Heart left ventricle (tissue), 16 donors: ENCODE measurements around the gene SEC11C. TPM values are rescaled to one million over a fixed set of nuclear protein-coding genes. Genes with fewer than 3 reads are reported as not detected.
A peak's percentile ranks its signal among the peaks of the same experiment; 100 is the strongest.

Experiments used
- ATAC-seq, 4 donors: fragments of 200-7000 bp; cut with Tn5 transposase; one replicate each; pipeline ENCODE4 v1.9.1; 2020 to 2022; ENCODE audit warnings: moderate library complexity in 4 of 4, mild to moderate bottlenecking in 3 of 4, moderate number of reproducible peaks in 1 of 4
- DNase-seq, 5 donors: peaks; one replicate each; pipeline ENCODE4 v3.0.0-alpha.2; 2020
- H3K27ac ChIP-seq, 12 donors: fragments of 200-600 bp; sonication (generic) in 4 of 12; one replicate each; pipeline versions ENCODE4 v1.5.0 to v1.8.0; 2016 to 2022; ENCODE audit warnings: mild to moderate bottlenecking in 2 of 12
- H3K27me3 ChIP-seq, 9 donors: fragments of 200-600 bp; sonication (generic) in 2 of 9; one replicate each; pipeline versions ENCODE4 v1.5.1 to v1.8.0; 2016 to 2022; ENCODE audit warnings: mild to moderate bottlenecking in 3 of 9
- H3K36me3 ChIP-seq, 9 donors: fragments of 200-600 bp; sonication (generic) in 2 of 9; one replicate each; pipeline versions ENCODE4 v1.5.0 to v1.8.0; 2018 to 2022; ENCODE audit warnings: mild to moderate bottlenecking in 2 of 9
- H3K4me1 ChIP-seq, 12 donors: fragments of 200-600 bp; sonication (generic) in 4 of 12; one replicate each; pipeline versions ENCODE4 v1.5.0 to v1.8.0; 2016 to 2022; ENCODE audit warnings: mild to moderate bottlenecking in 3 of 12
- H3K4me3 ChIP-seq, 12 donors: fragments of 200-600 bp; sonication (generic) in 4 of 12; one replicate each; pipeline versions ENCODE4 v1.5.0 to v1.8.0; 2017 to 2022; ENCODE audit warnings: mild to moderate bottlenecking in 9 of 12, moderate library complexity in 4 of 12
- H3K9me3 ChIP-seq, 12 donors: fragments of 200-600 bp; sonication (generic) in 4 of 12; one replicate each; pipeline versions ENCODE4 v1.5.0 to v1.8.0; 2016 to 2022; ENCODE audit warnings: mild to moderate bottlenecking in 1 of 12
- POLR2A ChIP-seq, 2 donors: fragments of 450-650 bp; IDR thresholded peaks; one replicate each; pipeline ENCODE4 v1.6.1; 2017; ENCODE audit warnings: antibody characterized with exemption in 2 of 2, mild to moderate bottlenecking in 2 of 2, moderate library complexity in 2 of 2
- WGBS, 4 donors: extraction: QIAGEN DNeasy Blood & Tissue Kit in 2 of 4; methylation state at CpG; one replicate each; pipeline versions ENCODE4 v1.1.5 to v1.1.7; 2013 to 2018; 5-methylcytosine and 5-hydroxymethylcytosine counted together
- intact Hi-C, 10 donors: fragments of 100-400 bp; cut with DNase I; formaldehyde crosslinking; loops; one replicate each; pipeline versions ENCODE4 v1.11.1 to v1.14.2; 2022
- polyA plus RNA-seq, 2 donors: library from polyadenylated mRNA; stranded (reverse); fragments of 200-250 nt; gene quantifications; one replicate each; pipeline ENCODE4 v1.2.3, GENCODE V29; 2013
- total RNA-seq, 9 donors: library from RNA; depleted of rRNA in 2 of 9; stranded (reverse); fragments of >200 nt in 2 of 9; fragmentation: NEBNext Ultra II Directional in 3 of 9; extraction: Animal tissue kit (Norgen Biotek cat#: 25700) in 3 of 9; gene quantifications; one replicate each; pipeline versions ENCODE4 v1.1.0 to v1.2.4, GENCODE V29; 2016 to 2023
- TF ChIP-seq, protein P1 (sequence below), 12 donors: fragments of 200-600 bp; sonication (generic) in 4 of 12; IDR thresholded peaks; one replicate each; pipeline versions ENCODE4 v1.5.0 to v1.8.0; 2018 to 2022; ENCODE audit warnings: antibody characterized with exemption in 12 of 12, mild to moderate bottlenecking in 5 of 12
- donor health status: ischemic (EF 13 %, LVEDD 7.1; RV severe dilation, severe dysfunction).
- donor health status: healthy with polysubstance abuse.
- donor health status: DM: no; HTN: yes; CAD: no.
- donor health status: DM: no; HTN: no; CAD: no.
- donor health status: ischemic (EF 25% LVEDD 6.9; RV normal size, moderate dysfunction).
- donor health status: ischemic (EF 25% LVEDD 5.7; RV mildly dilated, moderate dysfunction).
- donor health status: healthy.
- donor health status: DM: yes; HTN: yes; CAD: no.
- donor health status: ischemic (EF 35%, LVEDD 5.7; RV mildly dilated, moderate dysfunction).
- donor health status: nonischemic (EF 11% LVEDD 7.7; RV severe dilation, severe dysfunction).
- donor health status: DM: yes; HTN: yes; CAD: no.
- donor health status: PGD.
- donor health status: ischemic (EF 29% LVEDD 5.4; RV normal size, mild dysfunction).
- donor health status: nonischemic (EF 23%, LVEDD 6.1; RV moderate dilation, normal function).

SEC11C gene
- total and polyA plus RNA-seq, 11 donors: 10.2 to 73.9 (median 18.1) TPM

DNA sequence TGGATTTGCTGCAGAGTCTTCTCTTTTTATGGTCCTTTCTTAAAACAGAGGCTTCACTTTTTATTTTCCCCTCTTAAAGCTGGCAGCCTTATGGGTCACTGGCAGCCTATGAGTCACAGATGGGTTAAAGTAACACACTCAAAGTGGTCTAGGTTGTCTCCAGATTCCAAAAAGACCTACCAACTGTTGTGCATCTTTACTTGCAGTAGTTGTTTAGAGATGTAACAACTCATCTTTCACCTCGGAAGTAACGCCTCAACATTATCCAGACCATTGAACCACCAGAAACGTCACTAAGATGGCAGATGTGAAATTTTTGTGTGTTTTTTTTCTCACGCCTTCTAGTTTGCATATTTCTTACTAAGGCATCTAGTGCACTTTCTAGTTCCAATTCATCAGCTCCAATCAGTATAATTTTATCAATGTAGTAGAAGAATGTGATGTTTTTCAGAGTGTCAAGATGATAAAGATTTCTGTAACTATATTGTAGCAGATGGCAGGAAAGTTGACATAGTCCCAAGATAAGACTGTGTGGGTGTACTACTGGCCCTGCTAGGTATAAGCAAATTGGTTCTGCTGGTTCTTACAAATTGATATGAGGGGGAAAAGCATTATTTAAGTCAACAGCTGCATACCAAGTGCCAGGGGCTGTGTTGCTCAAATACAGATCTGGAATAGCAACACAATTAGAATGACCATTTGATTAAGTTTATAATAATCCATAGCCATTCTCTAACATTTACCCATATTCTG, 9.6 kb upstream of the SEC11C start:
- WGBS, 4 donors: 65 to 76% (median 69%) methylated on average over 4 of the region's 4 CpGs
- Histone ChIP-seq H3K36me3 (no peaks in the 10 kb centered on the region), H3K9me3 (no peaks in the 10 kb centered on the region), H3K27me3 (peaks cover 0 to 71% (median 11%) of the 10 kb centered on the region in 9 donors), H3K4me3 (no peak overlapping the region), H3K27ac (no peak overlapping the region), H3K4me1 (no peaks in the 10 kb centered on the region)
- ATAC-seq (no peak), DNase-seq (no peak)
- TF ChIP-seq, protein P1, sequence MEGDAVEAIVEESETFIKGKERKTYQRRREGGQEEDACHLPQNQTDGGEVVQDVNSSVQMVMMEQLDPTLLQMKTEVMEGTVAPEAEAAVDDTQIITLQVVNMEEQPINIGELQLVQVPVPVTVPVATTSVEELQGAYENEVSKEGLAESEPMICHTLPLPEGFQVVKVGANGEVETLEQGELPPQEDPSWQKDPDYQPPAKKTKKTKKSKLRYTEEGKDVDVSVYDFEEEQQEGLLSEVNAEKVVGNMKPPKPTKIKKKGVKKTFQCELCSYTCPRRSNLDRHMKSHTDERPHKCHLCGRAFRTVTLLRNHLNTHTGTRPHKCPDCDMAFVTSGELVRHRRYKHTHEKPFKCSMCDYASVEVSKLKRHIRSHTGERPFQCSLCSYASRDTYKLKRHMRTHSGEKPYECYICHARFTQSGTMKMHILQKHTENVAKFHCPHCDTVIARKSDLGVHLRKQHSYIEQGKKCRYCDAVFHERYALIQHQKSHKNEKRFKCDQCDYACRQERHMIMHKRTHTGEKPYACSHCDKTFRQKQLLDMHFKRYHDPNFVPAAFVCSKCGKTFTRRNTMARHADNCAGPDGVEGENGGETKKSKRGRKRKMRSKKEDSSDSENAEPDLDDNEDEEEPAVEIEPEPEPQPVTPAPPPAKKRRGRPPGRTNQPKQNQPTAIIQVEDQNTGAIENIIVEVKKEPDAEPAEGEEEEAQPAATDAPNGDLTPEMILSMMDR (IDR thresholded peaks at IDR 0.05): no peak
- no peak for TF ChIP-seq POLR2A (IDR thresholded peaks at IDR 0.05)
- intact Hi-C loops: no loop called here

DNA sequence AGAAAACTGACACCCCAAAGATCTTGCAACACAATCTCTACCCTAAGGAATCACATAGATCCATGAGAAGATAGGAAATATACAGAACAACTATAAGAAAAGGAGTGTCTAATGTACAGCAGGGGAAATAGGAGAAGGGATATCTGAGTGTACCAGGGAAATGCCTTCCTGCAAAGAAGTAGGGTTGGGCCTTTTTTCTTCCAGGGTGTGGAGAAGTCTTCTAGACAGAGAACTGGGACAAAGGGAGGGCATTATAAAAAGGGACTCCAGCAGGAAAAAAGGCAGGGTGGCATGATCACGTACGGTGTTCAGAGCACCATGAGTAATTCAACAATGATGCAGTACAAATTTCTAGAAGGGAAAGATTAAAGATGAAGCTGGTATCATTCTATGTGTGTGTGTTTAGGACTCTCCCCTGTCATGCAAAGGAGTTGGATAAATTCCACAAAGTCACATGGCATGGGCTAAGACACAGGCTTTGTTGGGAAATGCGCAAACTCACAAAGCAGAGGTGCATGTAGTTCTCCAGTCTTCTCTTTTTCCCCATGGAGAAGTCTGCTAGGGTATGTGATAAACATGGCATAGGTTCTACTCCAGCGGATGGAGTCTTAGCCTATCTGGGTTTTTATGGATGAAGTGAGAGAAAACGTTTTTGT, 6.7 kb upstream of the SEC11C start:
- Histone ChIP-seq H3K9me3 (no peaks in the 10 kb centered on the region), H3K27ac (no peak overlapping the region), H3K27me3 (peaks cover 0 to 74% (median 11%) of the 10 kb centered on the region in 9 donors), H3K4me3 (no peak overlapping the region), H3K36me3 (no peaks in the 10 kb centered on the region), H3K4me1 (no peaks in the 10 kb centered on the region)
- TF ChIP-seq, protein P1 (IDR thresholded peaks at IDR 0.05): no peak
- no peak for TF ChIP-seq POLR2A (IDR thresholded peaks at IDR 0.05)
- no peak for DNase-seq
- ATAC-seq: no peak
- intact Hi-C loops: no loop called here
- 68 to 74% (median 71%) methylated on average over 5 of the region's 5 CpGs for WGBS, 4 donors

DNA sequence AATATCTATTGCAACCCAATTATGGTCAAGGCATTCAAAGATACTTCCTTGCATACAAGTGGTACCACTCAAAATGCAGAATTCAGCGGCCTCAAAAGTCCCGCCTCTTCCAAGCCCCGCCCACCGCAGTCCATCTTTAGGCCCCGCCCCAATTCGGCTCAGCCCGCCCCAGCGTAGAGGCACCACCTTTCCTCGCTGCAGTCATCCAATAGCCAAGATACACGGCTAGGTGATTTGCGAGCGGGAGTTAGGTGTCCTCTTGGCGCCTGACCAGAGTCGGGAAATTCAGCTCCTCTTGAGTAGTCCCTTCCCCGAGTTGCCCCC, 431 bp upstream of the SEC11C start:
- WGBS, 4 donors: 0 to 1% (median 0%) methylated on average over 8 to 15 of the region's 15 CpGs

More for the DNA sequence above, 431 bp upstream of the SEC11C start:
- Histone ChIP-seq H3K36me3 (no peaks in the 10 kb centered on the region), H3K27me3 (peaks cover 0 to 19% (median 0%) of the 10 kb centered on the region in 9 donors), H3K4me3 (peak overlapping the region; percentile 60 to 91 (median 82)), H3K4me1 (peaks cover 0 to 19% (median 6%) of the 10 kb centered on the region in 12 donors), H3K9me3 (no peaks in the 10 kb centered on the region), H3K27ac (peak overlapping the region; percentile 60 to 90 (median 82))
- peak; percentile 83 to 92 (median 90) for DNase-seq
- intact Hi-C loops: loop anchor here in 1 of 10 donors (5.0 kb wide), 1 partner anchor 57 kb away; no protein-coding TSS in a partner anchor
- peak; percentile 93 to 95 (median 94) for ATAC-seq
- TF ChIP-seq, protein P1 (IDR thresholded peaks at IDR 0.05): no peak
- TF ChIP-seq POLR2A (IDR thresholded peaks at IDR 0.05): no peak
